Vagina (tissue), 2 donors: Measurements from ENCODE around the gene PRELID1. TPM values are rescaled to one million over a fixed set of nuclear protein-coding genes. Genes with fewer than 3 reads are reported as not detected.
"Not testable (repeated sequence)": the region's sequence is repeated elsewhere in the genome, so short reads cannot be mapped to it uniquely, and the experiment has no call there.

Source experiments
- DNase-seq, 2 donors: peaks; one replicate each; pipeline ENCODE4 v3.0.0-alpha.2; 2017; ENCODE audit errors: extremely low spot score in 2 of 2
- H3K27ac ChIP-seq: fragments of 200-600 bp; sonication (generic); one replicate; pipeline ENCODE4 v1.5.1; 2019
- H3K27me3 ChIP-seq: fragments of 200-600 bp; sonication (generic); one replicate; pipeline ENCODE4 v1.5.1; 2019
- H3K36me3 ChIP-seq, 2 donors: fragments of 200-600 bp; sonication (generic); one replicate each; pipeline ENCODE4 v1.5.1; 2017 to 2019
- H3K4me1 ChIP-seq: fragments of 200-600 bp; sonication (generic); one replicate; pipeline ENCODE4 v1.5.1; 2019
- H3K4me3 ChIP-seq, 2 donors: fragments of 200-600 bp; sonication (generic); 1 replicate in 1 of 2; 2 replicates in 1 of 2; pipeline ENCODE4 v1.5.1; 2016 to 2019
- H3K9me3 ChIP-seq: fragments of 200-600 bp; sonication (generic); one replicate; pipeline ENCODE4 v1.5.1; 2019
- CTCF ChIP-seq, 3 experiments: fragments of 450-650 bp in 2 of 3; fragments of 200-600 bp in 1 of 3; sonication (generic) in 1 of 3; IDR thresholded peaks; one replicate each; pipeline ENCODE4 v1.5.1; 2017 to 2019; ENCODE audit warnings: antibody characterized with exemption in 3 of 3, mild to moderate bottlenecking in 2 of 3, moderate library complexity in 2 of 3
- POLR2A ChIP-seq, 2 donors: fragments of 450-650 bp; IDR thresholded peaks; one replicate each; pipeline ENCODE4 v1.6.1; 2017; ENCODE audit warnings: antibody characterized with exemption in 2 of 2, mild to moderate bottlenecking in 2 of 2, moderate library complexity in 2 of 2
- POLR2AphosphoS5 ChIP-seq, 2 donors: sonication (generic); formaldehyde crosslinking; IDR thresholded peaks; one replicate each; pipeline ENCODE4 v1.9.0; 2017; ENCODE audit warnings: antibody characterized with exemption in 2 of 2, mild to moderate bottlenecking in 2 of 2, low read depth in 1 of 2; ENCODE audit not compliant: insufficient read depth in 1 of 2
- intact Hi-C: fragments of 100-400 bp; cut with DNase I; formaldehyde crosslinking; loops from one replicate; pipeline ENCODE4 v1.15.1; 2023
- total RNA-seq: library from RNA; depleted of rRNA; stranded (reverse); fragments of >200 nt; gene quantifications from one replicate; pipeline ENCODE4 v1.2.3, GENCODE V29; 2016

Gene PRELID1
- total RNA-seq, 1 donor from 2014 or later = 93.3 TPM

- Histone ChIP-seq H3K9me3 (no peaks in the 10 kb centered on the region), H3K27me3 (no peaks in the 10 kb centered on the region), H3K4me3 (no peak overlapping the region), H3K4me1 (peaks cover 73% of the 10 kb centered on the region), H3K27ac (peak overlapping the region; percentile 84), H3K36me3 (peaks cover 0 to 4% of the 10 kb centered on the region in 2 donors)
- intact Hi-C loops = loop anchor here (10.0 kb wide), 1 partner anchor 187 kb away; no protein-coding TSS in a partner anchor
- TF ChIP-seq POLR2A (IDR thresholded peaks at IDR 0.05) (no peak), POLR2AphosphoS5 (IDR thresholded peaks at IDR 0.05; ENCODE audit: insufficient read depth in 1 of 2, low read depth in 1 of 2) (peak in 1 of 2 donors; percentile 13), CTCF (IDR thresholded peaks at IDR 0.05) (no peak)
- DNase-seq = no peak
These were observed 2.0 kb upstream of the PRELID1 start for GRCh38 chr5:177301503-177302165.

DNA sequence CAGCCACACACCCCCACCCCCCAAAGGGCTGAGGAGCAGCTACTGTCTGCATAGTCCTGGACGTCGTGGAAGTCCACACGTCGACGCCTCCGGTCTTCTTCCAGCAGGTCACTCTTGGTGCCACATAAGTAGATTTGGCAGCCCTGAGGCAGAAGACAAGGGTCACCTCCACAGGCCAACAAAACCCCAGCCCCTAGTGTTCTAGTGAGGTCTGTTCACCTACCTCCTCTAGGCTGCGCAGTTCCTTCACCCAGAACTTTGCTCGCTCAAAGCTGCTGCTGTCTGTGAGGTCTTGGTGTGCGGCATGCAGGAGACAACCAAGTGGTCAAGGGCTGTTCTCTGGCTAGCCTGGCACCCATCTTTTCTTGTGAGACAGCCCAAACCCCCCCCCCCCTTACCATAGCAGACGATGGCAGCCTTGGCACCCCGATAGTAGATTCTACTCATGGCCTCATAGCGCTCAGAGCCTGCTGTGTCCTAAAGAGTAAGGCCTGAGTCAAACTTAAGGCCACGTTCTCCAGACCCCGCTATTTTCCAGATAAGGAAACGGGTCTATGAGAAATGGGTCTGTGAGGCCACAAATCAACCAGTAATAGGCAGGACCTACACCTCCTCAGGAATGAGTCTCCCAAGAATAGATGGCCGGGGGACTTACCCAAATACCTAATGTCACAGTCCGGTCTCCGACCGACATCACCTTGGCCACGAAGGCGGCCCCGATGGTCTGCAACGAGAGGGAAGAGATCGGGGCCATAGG lies 1.1 kb upstream of the PRELID1 start:
- Histone ChIP-seq H3K36me3 (peaks cover 0 to 3% of the 10 kb centered on the region in 2 donors), H3K4me3 (peak overlapping the region; percentile 77 to 90), H3K4me1 (peaks cover 69% of the 10 kb centered on the region), H3K9me3 (no peaks in the 10 kb centered on the region), H3K27ac (peak overlapping the region; percentile 84), H3K27me3 (no peaks in the 10 kb centered on the region)
- intact Hi-C loops = loop anchor here (10.0 kb wide), 1 partner anchor 188 kb away; no protein-coding TSS in a partner anchor
- TF ChIP-seq POLR2A (IDR thresholded peaks at IDR 0.05) = no peak
- no peak for TF ChIP-seq POLR2AphosphoS5 (IDR thresholded peaks at IDR 0.05; ENCODE audit: insufficient read depth in 1 of 2, low read depth in 1 of 2)
- no peak for TF ChIP-seq CTCF (IDR thresholded peaks at IDR 0.05)
- DNase-seq = no peak

- intact Hi-C loops = loop anchor here (10.0 kb wide), 1 partner anchor 189 kb away; no protein-coding TSS in a partner anchor
These were observed 359 bp downstream of the PRELID1 start for GRCh38 chr5:177303925-177304391.

GRCh38 chr5:177304392-177305119 lies 957 bp downstream of the PRELID1 start:
- no peaks in the 10 kb centered on the region for H3K9me3 ChIP-seq
- no peaks in the 10 kb centered on the region for H3K27me3 ChIP-seq
- peak overlapping the region; percentile 77 to 90 for H3K4me3 ChIP-seq
- DNase-seq = no peak
- intact Hi-C loops = loop anchor here (10.0 kb wide), 1 partner anchor 190 kb away; no protein-coding TSS in a partner anchor
- TF ChIP-seq POLR2A (IDR thresholded peaks at IDR 0.05) (no peak), POLR2AphosphoS5 (IDR thresholded peaks at IDR 0.05; ENCODE audit: insufficient read depth in 1 of 2, low read depth in 1 of 2) (no peak), CTCF (IDR thresholded peaks at IDR 0.05) (no peak)
- H3K27ac ChIP-seq = peak overlapping the region; percentile 84
- H3K36me3 ChIP-seq = peaks cover 0 to 3% of the 10 kb centered on the region in 2 donors
- peaks cover 64% of the 10 kb centered on the region for H3K4me1 ChIP-seq

More at GRCh38 chr5:177303925-177304391, 359 bp downstream of the PRELID1 start:
- no peaks in the 10 kb centered on the region for H3K9me3 ChIP-seq
- DNase-seq = no peak
- peaks cover 0 to 3% of the 10 kb centered on the region in 2 donors for H3K36me3 ChIP-seq
- peaks cover 69% of the 10 kb centered on the region for H3K4me1 ChIP-seq
- H3K27me3 ChIP-seq = no peaks in the 10 kb centered on the region
- peak overlapping the region; percentile 84 for H3K27ac ChIP-seq
- no peak for TF ChIP-seq POLR2A (IDR thresholded peaks at IDR 0.05)
- TF ChIP-seq POLR2AphosphoS5 (IDR thresholded peaks at IDR 0.05; ENCODE audit: insufficient read depth in 1 of 2, low read depth in 1 of 2) = no peak
- TF ChIP-seq CTCF (IDR thresholded peaks at IDR 0.05) = no peak
- H3K4me3 ChIP-seq = peak overlapping the region; percentile 77 to 90

GRCh38 chr5:177306103-177306640 lies 2.6 kb downstream of the PRELID1 start:
- intact Hi-C loops = loop anchor here (10.0 kb wide), 1 partner anchor 191 kb away; no protein-coding TSS in a partner anchor
- H3K27ac ChIP-seq, H3K36me3 ChIP-seq, DNase-seq, H3K9me3 ChIP-seq, H3K4me3 ChIP-seq, H3K27me3 ChIP-seq: not testable (repeated sequence)
- peaks cover 58% of the 10 kb centered on the region for H3K4me1 ChIP-seq
